ENCODE measurements around the gene B3GLCT.

B3GLCT gene

DNA sequence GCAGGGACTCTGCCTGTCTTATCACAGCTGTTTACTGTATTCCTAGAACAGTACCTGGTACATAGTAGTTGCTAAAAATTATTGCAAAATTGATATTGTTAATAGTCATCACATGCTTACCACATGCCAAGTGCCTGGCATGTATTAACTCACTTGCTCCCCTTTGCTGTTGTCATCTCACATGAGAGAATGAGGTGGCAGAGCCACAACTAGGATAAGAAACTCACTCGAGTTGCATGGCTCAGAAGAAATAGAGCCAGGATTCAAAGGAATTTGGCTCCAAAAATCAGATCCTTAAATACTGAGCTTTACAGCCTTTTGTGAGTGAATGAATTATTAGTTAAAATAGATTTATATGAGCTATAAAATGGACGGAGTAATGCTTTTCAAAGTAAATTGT is 42.6 kb downstream of the B3GLCT start:
- DNase-seq (ENCODE audit: low spot score): no peak
- in situ Hi-C loops (cut with MboI; ENCODE audit: low sequenced_read_pairs, unreplicated experiment): loop anchor here (25.0 kb wide), 1 partner anchor 495 kb away; the partner anchor contains the start of gene RXFP2

GRCh38 chr13:31242916-31243315 is 43.1 kb downstream of the B3GLCT start:
- TF ChIP-seq, protein P1, sequence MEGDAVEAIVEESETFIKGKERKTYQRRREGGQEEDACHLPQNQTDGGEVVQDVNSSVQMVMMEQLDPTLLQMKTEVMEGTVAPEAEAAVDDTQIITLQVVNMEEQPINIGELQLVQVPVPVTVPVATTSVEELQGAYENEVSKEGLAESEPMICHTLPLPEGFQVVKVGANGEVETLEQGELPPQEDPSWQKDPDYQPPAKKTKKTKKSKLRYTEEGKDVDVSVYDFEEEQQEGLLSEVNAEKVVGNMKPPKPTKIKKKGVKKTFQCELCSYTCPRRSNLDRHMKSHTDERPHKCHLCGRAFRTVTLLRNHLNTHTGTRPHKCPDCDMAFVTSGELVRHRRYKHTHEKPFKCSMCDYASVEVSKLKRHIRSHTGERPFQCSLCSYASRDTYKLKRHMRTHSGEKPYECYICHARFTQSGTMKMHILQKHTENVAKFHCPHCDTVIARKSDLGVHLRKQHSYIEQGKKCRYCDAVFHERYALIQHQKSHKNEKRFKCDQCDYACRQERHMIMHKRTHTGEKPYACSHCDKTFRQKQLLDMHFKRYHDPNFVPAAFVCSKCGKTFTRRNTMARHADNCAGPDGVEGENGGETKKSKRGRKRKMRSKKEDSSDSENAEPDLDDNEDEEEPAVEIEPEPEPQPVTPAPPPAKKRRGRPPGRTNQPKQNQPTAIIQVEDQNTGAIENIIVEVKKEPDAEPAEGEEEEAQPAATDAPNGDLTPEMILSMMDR (IDR thresholded peaks at IDR 0.05; ENCODE audit: borderline replicate concordance, control extremely low read depth, extremely low read depth, insufficient read depth, missing control alignments): no peak
- in situ Hi-C loops (cut with MboI; ENCODE audit: low sequenced_read_pairs, unreplicated experiment): loop anchor here (25.0 kb wide), 1 partner anchor 494 kb away; the partner anchor contains the start of gene RXFP2
- DNase-seq (ENCODE audit: low spot score): no peak

More for the DNA sequence above, 42.6 kb downstream of the B3GLCT start:
- TF ChIP-seq, protein P1 (IDR thresholded peaks at IDR 0.05; ENCODE audit: borderline replicate concordance, control extremely low read depth, extremely low read depth, insufficient read depth, missing control alignments): no peak

DNA sequence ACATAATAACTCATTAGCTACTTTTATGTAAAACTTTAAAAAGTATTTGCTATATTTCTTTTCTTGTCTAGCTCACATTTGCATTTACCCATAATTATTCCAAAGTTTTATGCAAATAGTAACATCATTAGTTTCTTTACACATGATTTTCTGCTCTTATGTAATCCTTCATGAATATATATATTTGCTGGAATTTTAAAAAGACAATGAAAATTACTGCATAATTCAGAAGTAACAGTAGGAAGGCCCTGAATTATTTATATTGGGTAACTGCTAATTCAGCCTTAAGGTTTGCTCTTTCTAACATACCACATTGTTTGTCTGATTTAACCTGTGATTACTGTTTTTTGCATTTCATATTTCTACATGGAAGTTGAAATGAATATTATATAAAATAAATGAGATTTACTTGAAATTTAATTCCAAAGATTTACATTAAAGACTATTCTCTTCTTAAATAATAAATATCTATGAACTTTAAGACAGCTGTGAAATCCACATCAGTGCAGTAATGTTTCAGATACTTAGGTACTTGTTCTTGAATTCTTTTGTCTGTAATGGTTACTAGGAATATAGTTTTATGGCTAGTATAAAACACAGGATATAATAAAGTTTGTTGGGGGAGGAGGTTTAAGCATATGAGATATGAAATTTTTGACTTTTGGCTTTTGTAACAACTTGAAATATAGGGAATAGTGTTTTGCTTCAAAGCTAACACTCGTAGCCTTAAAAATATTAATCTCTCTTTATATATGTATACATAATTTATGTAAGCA is 46.0 kb downstream of the B3GLCT start:
- in situ Hi-C loops (cut with MboI; ENCODE audit: low sequenced_read_pairs, unreplicated experiment): loop anchor here (25.0 kb wide), 1 partner anchor 492 kb away; the partner anchor contains the start of gene RXFP2
- TF ChIP-seq, protein P1 (IDR thresholded peaks at IDR 0.05; ENCODE audit: borderline replicate concordance, control extremely low read depth, extremely low read depth, insufficient read depth, missing control alignments): no peak
- no peak for DNase-seq (ENCODE audit: low spot score)

GRCh38 chr13:31246918-31247317 is 47.1 kb downstream of the B3GLCT start:
- TF ChIP-seq, protein P1 (IDR thresholded peaks at IDR 0.05; ENCODE audit: borderline replicate concordance, control extremely low read depth, extremely low read depth, insufficient read depth, missing control alignments): no peak
- in situ Hi-C loops (cut with MboI; ENCODE audit: low sequenced_read_pairs, unreplicated experiment): loop anchor here (25.0 kb wide), 1 partner anchor 490 kb away; the partner anchor contains the start of gene RXFP2
- no peak for DNase-seq (ENCODE audit: low spot score)

DNA sequence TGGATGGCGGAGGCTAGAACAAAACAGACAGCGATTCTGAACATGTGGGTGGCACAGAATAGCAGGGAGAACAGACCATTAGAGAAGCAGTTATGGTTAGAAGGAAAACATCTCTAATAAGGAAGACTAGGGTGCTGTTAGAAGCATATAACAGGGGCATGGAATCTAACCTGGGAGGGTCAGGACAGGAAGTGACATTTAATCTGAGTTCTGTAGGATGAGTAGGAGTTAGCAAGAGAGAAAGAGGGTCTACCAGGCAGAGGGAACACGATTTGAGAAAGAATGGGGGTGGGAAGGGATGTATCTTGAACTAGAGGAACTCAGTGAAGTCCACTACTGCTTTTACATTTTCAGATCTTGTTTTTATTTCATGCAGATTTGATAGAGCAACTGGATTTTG is 48.6 kb downstream of the B3GLCT start:
- TF ChIP-seq, protein P1 (IDR thresholded peaks at IDR 0.05; ENCODE audit: borderline replicate concordance, control extremely low read depth, extremely low read depth, insufficient read depth, missing control alignments): no peak
- in situ Hi-C loops (cut with MboI; ENCODE audit: low sequenced_read_pairs, unreplicated experiment): loop anchor here (25.0 kb wide), 1 partner anchor 489 kb away; the partner anchor contains the start of gene RXFP2
- DNase-seq (ENCODE audit: low spot score): no peak

- no peak for DNase-seq (ENCODE audit: low spot score)
- in situ Hi-C loops (cut with MboI; ENCODE audit: low sequenced_read_pairs, unreplicated experiment): loop anchor here (25.0 kb wide), 1 partner anchor 488 kb away; the partner anchor contains the start of gene RXFP2
- TF ChIP-seq, protein P1 (IDR thresholded peaks at IDR 0.05; ENCODE audit: borderline replicate concordance, control extremely low read depth, extremely low read depth, insufficient read depth, missing control alignments): no peak
Measured at GRCh38 chr13:31248965-31249539, 49.3 kb downstream of the B3GLCT start.

Measured in GM13976 (cell line).